ENCODE measurements around the gene RER1. TPM values are rescaled to one million over a fixed set of nuclear protein-coding genes. Genes with fewer than 3 reads are reported as not detected.

The RER1 gene, protein sequence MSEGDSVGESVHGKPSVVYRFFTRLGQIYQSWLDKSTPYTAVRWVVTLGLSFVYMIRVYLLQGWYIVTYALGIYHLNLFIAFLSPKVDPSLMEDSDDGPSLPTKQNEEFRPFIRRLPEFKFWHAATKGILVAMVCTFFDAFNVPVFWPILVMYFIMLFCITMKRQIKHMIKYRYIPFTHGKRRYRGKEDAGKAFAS
- 18.8 TPM for total RNA-seq

DNA sequence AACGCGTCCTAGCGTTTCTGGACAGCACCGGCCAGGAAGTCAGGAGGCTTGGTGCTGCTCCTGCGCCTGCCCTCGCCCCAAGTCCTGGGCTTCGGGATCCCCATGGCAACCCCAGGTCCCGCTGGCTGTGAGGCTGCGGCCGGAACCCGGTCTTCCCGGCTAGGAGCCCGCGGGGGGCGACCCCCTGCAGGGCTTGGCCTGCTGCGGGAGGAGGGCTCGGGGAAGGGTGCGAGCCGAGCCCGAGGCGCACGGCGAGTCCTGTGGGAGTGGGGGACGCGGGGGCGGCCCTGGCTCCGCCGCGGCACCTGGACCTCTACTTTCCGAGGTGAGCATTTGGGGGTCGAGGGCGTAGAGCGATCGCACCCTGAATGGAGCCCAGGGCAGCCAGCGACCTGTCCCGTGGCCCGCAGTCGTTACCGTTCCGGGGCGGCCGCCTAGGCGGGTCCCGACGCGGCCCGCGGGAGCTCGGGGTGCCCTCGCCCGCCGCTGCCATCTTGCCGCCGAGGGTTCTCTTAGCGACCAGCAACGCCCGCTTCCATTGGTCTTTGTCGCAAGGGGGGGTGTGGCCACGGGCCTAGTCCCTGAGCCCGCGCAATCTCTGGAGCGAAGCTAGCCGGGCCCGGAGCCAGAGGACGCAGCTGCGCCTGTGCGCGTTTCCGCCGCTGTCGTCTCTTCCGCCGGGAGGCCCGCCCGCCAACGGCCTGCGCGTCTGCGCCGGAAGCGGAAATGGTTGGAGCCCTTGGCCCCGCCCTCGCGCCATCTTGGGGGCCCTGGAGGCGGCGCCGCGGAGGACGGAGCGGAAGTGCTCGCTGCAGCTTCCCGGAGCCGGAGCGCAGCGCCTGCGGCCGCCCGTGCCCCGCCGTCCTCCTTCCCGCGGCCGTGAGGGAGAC is at the start of gene RER1, which contains the start of gene MORN1:
Gene RER1 (plus strand): TSS at position 801 of the 890 bp plus-strand sequence. CDS start 3,950 bp downstream, outside the sequence.
Gene MORN1 (minus strand): TSS at position 514 of the 890 bp plus-strand sequence. CDS start 21 bp downstream, at position 493.
- Histone ChIP-seq H3K4me1 (ENCODE audit: insufficient read depth, low read length) (peaks cover 39% of the 10 kb centered on the region), H3K9me3 (ENCODE audit: low read depth, low read length) (no peaks in the 10 kb centered on the region), H3K4me3 (ENCODE audit: low read length) (peak within 1 kb of the TSS; percentile 68), H3K27me3 (ENCODE audit: insufficient read depth, low read length) (no peaks in the 10 kb centered on the region)

DNA sequence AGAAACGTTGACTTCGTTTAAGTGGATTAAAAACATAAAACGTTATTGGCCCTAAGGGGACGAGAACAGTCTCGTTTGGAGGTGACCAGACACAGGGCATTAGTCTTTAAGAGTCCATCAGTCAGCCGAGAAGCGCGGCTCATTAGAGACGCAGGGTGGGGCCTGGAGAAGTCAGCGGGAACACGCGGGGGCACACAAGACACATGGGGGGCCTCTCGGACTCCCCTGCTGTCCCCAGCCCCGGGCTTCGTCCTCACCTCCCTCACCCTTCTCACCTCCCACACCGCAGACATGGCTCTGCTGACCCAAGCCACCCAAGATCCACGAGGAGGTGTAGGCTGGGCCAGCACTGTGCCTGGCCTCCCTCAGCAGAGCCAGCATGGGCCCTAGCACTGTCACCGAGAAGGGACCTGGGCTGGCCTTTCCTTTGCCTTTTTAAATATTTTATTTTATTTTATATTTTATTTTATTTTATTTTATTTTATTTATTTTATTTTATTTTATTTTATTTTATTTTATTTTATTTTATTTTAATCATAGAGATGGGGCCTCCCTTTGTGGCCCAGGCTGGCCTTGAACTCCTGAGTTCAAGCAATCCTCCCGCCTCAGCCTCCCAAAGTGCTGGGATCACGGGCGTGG is 49.1 kb upstream of the RER1 start:
- Histone ChIP-seq H3K9me3 (ENCODE audit: low read depth, low read length) (no peaks in the 10 kb centered on the region), H3K4me3 (ENCODE audit: low read length) (no peak overlapping the region), H3K4me1 (ENCODE audit: insufficient read depth, low read length) (no peaks in the 10 kb centered on the region), H3K27me3 (ENCODE audit: insufficient read depth, low read length) (no peaks in the 10 kb centered on the region)

DNA sequence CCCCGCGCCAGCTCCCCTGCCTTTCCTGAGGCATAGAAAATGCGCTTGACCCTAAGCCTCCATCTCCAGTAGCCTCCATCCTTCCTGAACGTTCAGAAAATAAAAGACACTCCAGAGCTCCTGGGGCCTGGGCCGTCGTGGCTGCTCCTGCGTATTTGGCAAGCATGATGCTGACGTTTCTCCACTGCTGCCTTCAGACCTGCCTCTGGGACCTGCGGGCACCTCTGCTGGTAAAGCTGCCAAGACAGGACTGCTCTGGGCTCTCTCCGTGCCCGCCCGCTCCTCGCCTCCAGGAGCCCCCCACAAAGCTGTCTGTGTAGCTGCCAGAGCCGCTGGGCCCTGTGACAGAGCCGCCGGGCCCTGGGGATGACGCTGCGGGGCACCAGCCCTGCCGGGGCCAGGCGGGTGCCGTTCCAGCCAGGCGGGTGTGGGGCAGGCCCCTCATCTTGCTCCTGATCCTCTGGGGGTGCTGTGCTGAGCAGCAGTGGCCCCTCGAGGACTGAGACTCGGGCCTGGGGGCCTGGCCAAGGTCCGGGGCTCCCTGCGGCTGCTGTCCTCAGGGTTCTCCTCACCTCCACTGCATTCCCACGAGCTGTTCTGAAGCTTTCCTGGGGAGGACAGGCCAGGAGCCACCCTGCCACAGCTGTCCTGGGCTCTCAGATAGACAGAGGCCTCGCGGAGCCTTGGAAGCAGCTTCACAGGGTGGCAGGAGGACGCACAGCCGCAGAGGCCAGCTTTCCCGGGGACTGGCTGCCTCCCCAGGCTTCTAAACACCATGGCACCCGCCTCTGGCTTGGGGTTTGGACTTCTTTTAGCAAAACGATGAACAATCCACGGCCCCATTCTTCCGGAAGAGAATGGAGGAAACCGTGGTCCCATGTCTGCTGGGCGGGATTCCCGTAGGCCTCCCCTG is 48.4 kb upstream of the RER1 start:
- H3K4me1 ChIP-seq (ENCODE audit: insufficient read depth, low read length), result no peaks in the 10 kb centered on the region
- H3K9me3 ChIP-seq (ENCODE audit: low read depth, low read length), result no peaks in the 10 kb centered on the region

DNA sequence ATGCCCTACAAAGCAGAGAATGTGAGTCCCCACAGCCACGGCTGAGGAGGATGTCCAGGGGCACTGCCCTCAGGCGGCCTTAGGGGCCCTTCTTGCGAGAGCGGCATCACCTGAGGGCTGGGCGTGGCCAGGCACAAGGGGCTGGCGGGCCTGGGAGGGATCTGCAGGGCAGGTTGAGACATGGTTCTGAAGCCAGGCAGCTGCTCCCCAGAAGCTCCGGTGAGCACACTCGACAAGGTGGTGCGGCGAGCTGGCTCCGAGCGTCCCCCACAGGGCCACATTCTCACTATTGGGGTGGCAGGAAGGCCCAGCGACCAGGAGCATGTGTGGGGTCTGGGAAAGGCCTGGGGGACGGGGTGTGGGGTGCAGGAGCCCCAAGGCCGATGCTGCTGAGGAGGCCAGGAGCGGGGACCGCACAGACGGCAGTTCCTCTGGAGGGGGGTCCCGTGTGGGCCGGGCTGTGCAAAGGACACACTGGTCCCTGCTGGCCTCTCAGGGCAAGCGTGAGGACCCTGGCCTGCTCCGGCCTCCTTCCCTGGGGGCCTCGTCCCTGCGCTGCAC is 47.4 kb upstream of the RER1 start:
- H3K4me3 ChIP-seq (ENCODE audit: low read length), result no peak overlapping the region
- no peaks in the 10 kb centered on the region for H3K4me1 ChIP-seq (ENCODE audit: insufficient read depth, low read length)
- no peaks in the 10 kb centered on the region for H3K27me3 ChIP-seq (ENCODE audit: insufficient read depth, low read length)
- H3K9me3 ChIP-seq (ENCODE audit: low read depth, low read length), result no peaks in the 10 kb centered on the region

More for the DNA sequence above, 48.4 kb upstream of the RER1 start:
- no peaks in the 10 kb centered on the region for H3K27me3 ChIP-seq (ENCODE audit: insufficient read depth, low read length)
- H3K4me3 ChIP-seq (ENCODE audit: low read length), result no peak overlapping the region

DNA sequence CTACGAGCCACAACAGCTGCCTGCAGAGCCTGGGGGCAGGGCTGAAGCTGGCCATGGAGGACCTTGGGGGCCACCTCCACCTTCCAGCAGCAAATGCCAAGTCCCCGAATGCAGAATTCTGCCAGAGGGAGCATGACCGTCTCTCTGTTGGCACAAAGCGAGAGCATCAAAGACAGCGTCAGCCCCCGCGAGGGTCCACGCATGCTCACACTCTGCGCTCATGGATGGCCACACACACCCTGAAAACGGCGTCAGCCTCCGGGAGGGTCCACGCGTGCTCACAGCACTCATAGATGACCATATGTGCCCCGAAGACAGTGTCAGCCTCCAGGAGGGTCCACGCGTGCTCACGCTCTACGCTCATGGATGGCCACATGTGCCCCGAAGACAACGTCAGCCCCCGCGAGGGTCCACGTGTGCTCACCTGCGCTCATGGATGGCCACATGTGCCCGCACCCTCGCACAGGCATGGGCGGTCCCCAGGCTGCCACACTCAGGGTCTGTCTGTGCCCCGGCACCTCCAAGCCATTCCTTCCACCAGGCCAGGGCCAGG is 46.8 kb upstream of the RER1 start:
- Histone ChIP-seq H3K4me3 (ENCODE audit: low read length) (no peak overlapping the region), H3K4me1 (ENCODE audit: insufficient read depth, low read length) (no peaks in the 10 kb centered on the region), H3K27me3 (ENCODE audit: insufficient read depth, low read length) (no peaks in the 10 kb centered on the region), H3K9me3 (ENCODE audit: low read depth, low read length) (no peaks in the 10 kb centered on the region)

DNA sequence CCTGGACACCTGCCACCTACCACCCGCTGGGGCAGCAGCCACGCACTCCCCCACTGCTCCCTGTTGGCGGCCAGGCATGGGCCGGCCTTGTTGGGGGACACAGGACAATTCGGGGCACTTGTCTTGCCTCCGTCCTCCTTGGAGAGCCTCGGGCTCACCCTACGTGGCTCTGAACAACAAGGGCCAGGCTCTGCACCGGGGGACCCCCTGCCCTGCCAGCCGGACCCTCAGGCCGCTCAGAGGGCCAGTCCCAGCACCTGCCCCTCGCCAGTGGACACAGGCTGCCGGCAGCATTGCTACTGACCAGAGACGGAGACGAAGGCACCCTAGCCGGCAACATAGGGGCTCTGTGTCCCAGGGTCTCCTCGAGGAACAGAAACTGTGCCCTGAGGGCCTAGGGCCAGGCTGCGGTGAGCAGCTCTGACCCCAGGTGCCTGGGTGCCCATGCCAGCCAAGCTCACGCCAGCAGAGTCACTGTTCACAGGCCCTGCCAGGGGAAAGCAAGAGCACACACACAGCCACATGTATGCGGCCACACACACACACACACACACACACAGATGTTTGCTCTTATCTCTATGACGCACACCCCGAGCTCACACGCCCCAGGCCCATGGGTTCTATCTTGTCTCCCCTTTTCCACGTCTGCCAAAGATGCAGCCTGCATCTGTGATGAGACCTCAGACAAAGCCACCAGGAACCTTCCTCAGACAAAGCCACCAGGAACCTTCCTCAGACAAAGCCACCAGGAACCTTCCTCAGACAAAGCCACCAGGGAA is 46.2 kb upstream of the RER1 start:
- Histone ChIP-seq H3K4me3 (ENCODE audit: low read length) (no peak overlapping the region), H3K9me3 (ENCODE audit: low read depth, low read length) (no peaks in the 10 kb centered on the region), H3K4me1 (ENCODE audit: insufficient read depth, low read length) (no peaks in the 10 kb centered on the region), H3K27me3 (ENCODE audit: insufficient read depth, low read length) (no peaks in the 10 kb centered on the region)

DNA sequence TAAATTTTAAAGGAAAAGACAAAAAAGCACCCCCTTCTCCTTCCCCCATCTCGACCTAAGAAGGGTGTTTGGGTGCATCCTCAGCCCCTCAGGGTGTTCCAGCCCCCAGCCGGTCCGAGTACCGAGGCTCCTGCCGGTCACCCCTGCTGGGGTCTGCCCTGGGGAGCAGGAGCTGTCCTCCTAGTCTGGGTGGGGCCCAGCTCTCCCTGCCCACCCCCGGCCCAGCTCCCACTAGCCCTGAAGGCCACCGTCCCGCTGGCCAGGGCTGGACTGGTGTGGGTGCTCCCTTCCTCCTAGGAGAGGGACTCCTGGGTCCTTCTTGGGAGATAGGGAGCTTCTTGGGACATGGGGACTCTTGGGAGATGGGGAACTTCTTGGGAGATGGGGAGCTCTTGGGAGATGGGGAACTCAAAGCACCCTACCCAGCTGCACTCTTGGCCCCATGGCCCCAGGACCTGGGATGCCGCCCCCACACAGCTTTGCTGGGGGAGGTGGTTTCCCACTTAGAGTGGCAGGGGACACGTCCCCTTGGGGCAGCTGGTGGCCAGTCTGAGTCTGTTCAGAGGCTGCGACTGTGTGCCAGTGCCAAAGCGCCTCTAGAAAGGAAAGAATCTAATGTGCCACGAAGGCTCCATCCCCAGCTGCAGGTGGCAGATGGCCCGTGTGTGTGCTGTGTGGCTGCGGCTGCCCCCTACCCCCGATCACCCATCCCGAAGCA is 44.8 kb upstream of the RER1 start:
- no peak overlapping the region for H3K4me3 ChIP-seq (ENCODE audit: low read length)
- H3K4me1 ChIP-seq (ENCODE audit: insufficient read depth, low read length), result no peaks in the 10 kb centered on the region
- no peaks in the 10 kb centered on the region for H3K27me3 ChIP-seq (ENCODE audit: insufficient read depth, low read length)
- H3K9me3 ChIP-seq (ENCODE audit: low read depth, low read length), result no peaks in the 10 kb centered on the region

DNA sequence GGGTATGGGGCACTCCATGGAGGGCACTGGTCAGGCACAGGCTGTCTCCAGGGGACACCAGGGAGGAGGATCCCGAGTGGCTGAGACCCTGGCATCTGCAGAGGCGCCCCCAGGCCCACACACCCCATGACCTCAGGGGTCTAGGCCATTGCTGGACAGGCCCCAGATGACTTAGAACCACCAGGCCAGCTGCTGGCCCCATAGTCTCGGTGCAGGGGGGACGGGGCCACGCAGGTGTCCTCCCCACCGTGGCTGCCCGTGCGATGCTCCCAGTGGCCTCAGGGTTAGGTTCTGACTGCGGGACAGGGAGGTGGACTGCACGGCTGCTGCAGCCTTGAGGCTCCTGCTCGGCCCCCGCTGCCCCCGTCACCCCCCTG is 44.2 kb upstream of the RER1 start:
- Histone ChIP-seq H3K4me3 (ENCODE audit: low read length) (no peak overlapping the region), H3K9me3 (ENCODE audit: low read depth, low read length) (no peaks in the 10 kb centered on the region), H3K4me1 (ENCODE audit: insufficient read depth, low read length) (no peaks in the 10 kb centered on the region), H3K27me3 (ENCODE audit: insufficient read depth, low read length) (no peaks in the 10 kb centered on the region)

DNA sequence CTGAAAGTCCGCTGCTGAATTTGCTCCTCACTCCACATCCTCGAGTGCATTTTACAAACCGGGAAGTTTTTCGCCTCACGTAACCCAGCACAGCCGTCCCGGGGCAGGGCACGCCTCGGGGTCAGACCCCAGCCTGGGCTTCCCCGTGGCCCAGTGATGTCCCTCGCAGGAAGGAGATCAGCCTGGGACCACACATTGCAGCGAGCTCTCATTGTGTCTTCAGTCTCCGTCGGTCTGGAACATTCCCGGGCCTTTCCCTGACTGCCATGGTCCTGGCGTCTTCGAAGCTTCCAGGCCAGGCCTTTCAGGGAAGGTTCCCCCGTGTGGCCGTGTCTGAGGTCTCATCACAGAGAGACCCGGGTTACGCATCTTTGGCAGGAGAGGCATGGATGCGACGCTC is 43.7 kb upstream of the RER1 start:
- H3K9me3 ChIP-seq (ENCODE audit: low read depth, low read length), result no peaks in the 10 kb centered on the region
- H3K4me1 ChIP-seq (ENCODE audit: insufficient read depth, low read length), result no peaks in the 10 kb centered on the region
- no peaks in the 10 kb centered on the region for H3K27me3 ChIP-seq (ENCODE audit: insufficient read depth, low read length)
- no peak overlapping the region for H3K4me3 ChIP-seq (ENCODE audit: low read length)

DNA sequence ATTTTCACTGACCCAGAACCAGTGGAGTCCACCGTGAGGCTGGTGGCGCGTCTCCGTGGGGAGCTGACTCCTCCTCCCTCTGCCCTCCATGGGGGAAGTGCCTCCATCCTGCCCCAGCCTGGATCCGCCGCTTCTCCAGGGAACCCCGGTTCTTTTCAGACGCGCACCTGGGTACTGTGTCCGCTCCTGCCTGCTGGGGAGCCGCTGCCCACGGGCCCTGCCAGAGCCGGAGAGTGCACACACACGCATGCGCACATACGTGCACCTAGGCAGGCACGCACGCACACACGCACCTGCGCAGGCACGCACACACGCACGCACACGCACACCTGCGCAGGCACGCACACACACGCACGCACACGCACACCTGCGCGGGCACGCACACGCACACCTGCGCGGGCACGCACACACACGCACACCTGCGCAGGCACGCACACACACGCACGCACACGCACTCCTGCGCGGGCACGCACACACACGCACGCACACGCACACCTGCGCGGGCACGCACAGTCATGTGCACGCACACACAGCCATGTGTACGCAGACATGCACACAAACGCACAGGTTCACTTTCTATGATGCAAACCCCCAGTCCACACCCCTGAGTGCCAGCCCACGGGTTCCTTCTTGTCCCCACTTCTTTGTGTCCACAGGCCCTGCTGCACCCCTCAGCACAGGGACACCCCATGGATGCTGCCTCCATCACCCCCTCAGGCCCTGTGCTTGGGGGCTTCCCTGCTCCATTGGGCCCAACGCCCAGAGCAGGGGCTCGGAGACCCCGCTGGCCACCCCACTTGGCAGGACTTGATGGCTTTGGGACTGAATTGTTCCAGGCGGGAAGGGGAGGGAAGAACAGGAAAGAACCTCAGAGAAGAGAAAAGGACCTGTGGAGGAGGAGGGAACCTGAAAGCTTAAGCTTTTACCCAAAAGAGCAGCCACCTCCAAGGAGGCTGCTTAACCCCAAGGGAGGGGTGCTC is 43.0 kb upstream of the RER1 start:
- H3K4me3 ChIP-seq (ENCODE audit: low read length), result no peak overlapping the region
- no peaks in the 10 kb centered on the region for H3K4me1 ChIP-seq (ENCODE audit: insufficient read depth, low read length)
- no peaks in the 10 kb centered on the region for H3K27me3 ChIP-seq (ENCODE audit: insufficient read depth, low read length)
- H3K9me3 ChIP-seq (ENCODE audit: low read depth, low read length), result no peaks in the 10 kb centered on the region

DNA sequence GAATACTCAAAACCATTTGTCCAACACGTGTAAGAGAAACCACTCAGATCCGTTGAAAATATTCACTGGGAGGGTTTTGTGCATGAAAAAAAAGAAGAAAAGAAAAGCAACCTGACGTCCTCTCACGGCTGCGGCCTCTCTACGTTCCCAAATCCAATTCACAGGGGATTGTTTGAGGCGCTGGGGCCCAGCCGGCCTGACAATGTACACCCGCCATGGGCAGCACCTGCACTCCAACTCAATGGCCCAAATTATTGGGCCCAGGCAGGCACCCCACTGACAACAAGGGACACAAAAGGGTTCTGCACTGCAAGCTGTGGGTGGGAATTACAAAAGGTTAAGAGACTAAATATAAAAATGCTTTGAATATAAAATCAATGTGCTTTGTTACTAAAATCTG is 41.8 kb upstream of the RER1 start:
- no peaks in the 10 kb centered on the region for H3K9me3 ChIP-seq (ENCODE audit: low read depth, low read length)
- H3K4me1 ChIP-seq (ENCODE audit: insufficient read depth, low read length), result no peaks in the 10 kb centered on the region
- H3K27me3 ChIP-seq (ENCODE audit: insufficient read depth, low read length), result no peaks in the 10 kb centered on the region
- H3K4me3 ChIP-seq (ENCODE audit: low read length), result no peak overlapping the region

DNA sequence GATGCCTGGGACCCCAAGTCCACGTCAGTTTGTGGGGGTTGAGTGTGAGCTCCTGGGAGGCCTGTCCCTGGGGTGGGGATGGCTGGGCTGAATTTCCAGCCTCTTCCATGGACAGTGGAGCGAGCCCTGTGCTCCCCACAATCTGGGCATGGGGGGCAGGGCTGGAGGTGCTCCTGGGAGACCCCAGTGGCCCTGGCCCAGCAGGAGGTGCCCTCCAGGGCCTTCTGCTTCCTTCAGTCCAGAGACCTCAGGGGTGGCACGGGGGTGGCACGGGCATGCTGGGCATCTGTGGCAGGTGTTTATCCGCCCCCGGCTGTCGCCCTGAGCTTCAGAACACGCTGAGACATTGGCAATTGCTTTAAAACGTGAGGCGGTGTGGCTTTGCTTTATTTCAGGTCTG is 41.1 kb upstream of the RER1 start:
- Histone ChIP-seq H3K4me1 (ENCODE audit: insufficient read depth, low read length) (no peaks in the 10 kb centered on the region), H3K27me3 (ENCODE audit: insufficient read depth, low read length) (no peaks in the 10 kb centered on the region), H3K4me3 (ENCODE audit: low read length) (no peak overlapping the region), H3K9me3 (ENCODE audit: low read depth, low read length) (no peaks in the 10 kb centered on the region)

All from mononuclear cell (primary cell).